Measurements from ENCODE around the gene TBC1D14. TPM values are rescaled to one million over a fixed set of nuclear protein-coding genes. Genes with fewer than 3 reads are reported as not detected.
"Not testable (repeated sequence)": the region's sequence is repeated elsewhere in the genome, so short reads cannot be mapped to it uniquely, and the experiment has no call there.

The TBC1D14 gene
- total RNA-seq, 1 donor from 2014 or later = 33.1 TPM

GRCh38 chr4:6974138-6974848 is 64.7 kb downstream of the TBC1D14 start:
- ATAC-seq (ENCODE audit: poor library complexity) (peak; percentile 95), DNase-seq (peak; percentile 82)
- intact Hi-C loops (cut with DNase I) = loop anchor here (2.0 kb wide), 1 partner anchor 97 kb away; no protein-coding TSS in a partner anchor

- ATAC-seq (ENCODE audit: poor library complexity); intact Hi-C loops (cut with DNase I); DNase-seq: not testable (repeated sequence)
These were observed 68.2 kb downstream of the TBC1D14 start for GRCh38 chr4:6977846-6978245.

GRCh38 chr4:6983544-6984142 is 74.0 kb downstream of the TBC1D14 start:
- no peak for ATAC-seq (ENCODE audit: poor library complexity)
- DNase-seq = no peak
- intact Hi-C loops (cut with DNase I) = loop anchor here (10.0 kb wide), 1 partner anchor 69 kb away; no protein-coding TSS in a partner anchor

GRCh38 chr4:6984612-6985425 is 75.2 kb downstream of the TBC1D14 start:
- ATAC-seq (ENCODE audit: poor library complexity) = no peak

GRCh38 chr4:6986072-6986780 is 76.6 kb downstream of the TBC1D14 start:
- peak; percentile 45 for ATAC-seq (ENCODE audit: poor library complexity)
- intact Hi-C loops (cut with DNase I) = loop anchor here (10.0 kb wide), 1 partner anchor 71 kb away; no protein-coding TSS in a partner anchor
- peak; percentile 65 for DNase-seq

More at GRCh38 chr4:6984612-6985425, 75.2 kb downstream of the TBC1D14 start:
- DNase-seq = no peak
- intact Hi-C loops (cut with DNase I) = loop anchor here (10.0 kb wide), 1 partner anchor 70 kb away; no protein-coding TSS in a partner anchor

- peak; percentile 96 for ATAC-seq (ENCODE audit: poor library complexity)
- intact Hi-C loops (cut with DNase I) = loop anchor here (10.0 kb wide), 1 partner anchor 72 kb away; no protein-coding TSS in a partner anchor
- peak; percentile 97 for DNase-seq
These were observed 77.4 kb downstream of the TBC1D14 start for GRCh38 chr4:6986781-6987587.

GRCh38 chr4:6987588-6987961 is 77.9 kb downstream of the TBC1D14 start:
- no peak for DNase-seq
- intact Hi-C loops (cut with DNase I) = loop anchor here (10.0 kb wide), 1 partner anchor 73 kb away; no protein-coding TSS in a partner anchor
- ATAC-seq (ENCODE audit: poor library complexity) = no peak

- DNase-seq = no peak
- no peak for ATAC-seq (ENCODE audit: poor library complexity)
- intact Hi-C loops (cut with DNase I) = loop anchor here (10.0 kb wide), 1 partner anchor 73 kb away; no protein-coding TSS in a partner anchor
These were observed 78.5 kb downstream of the TBC1D14 start for GRCh38 chr4:6988016-6988715.

GRCh38 chr4:6989331-6989923 is 79.8 kb downstream of the TBC1D14 start:
- ATAC-seq (ENCODE audit: poor library complexity) = no peak
- intact Hi-C loops (cut with DNase I) = loop anchor here (10.0 kb wide), 1 partner anchor 75 kb away; no protein-coding TSS in a partner anchor
- DNase-seq = no peak

- DNase-seq (no peak), ATAC-seq (ENCODE audit: poor library complexity) (no peak)
- intact Hi-C loops (cut with DNase I) = no loop called here
These were observed 81.0 kb downstream of the TBC1D14 start for GRCh38 chr4:6990661-6991060.

- ATAC-seq (ENCODE audit: poor library complexity) (no peak), DNase-seq (no peak)
- intact Hi-C loops (cut with DNase I) = no loop called here
These were observed 81.6 kb downstream of the TBC1D14 start for GRCh38 chr4:6991249-6991648.

- ATAC-seq (ENCODE audit: poor library complexity) (no peak), DNase-seq (no peak)
- intact Hi-C loops (cut with DNase I) = loop anchor here (2.0 kb wide), 1 partner anchor 49 kb away; no protein-coding TSS in a partner anchor
These were observed 82.3 kb downstream of the TBC1D14 start for GRCh38 chr4:6991771-6992557.

GRCh38 chr4:6992728-6993677 is 83.4 kb downstream of the TBC1D14 start:
- intact Hi-C loops (cut with DNase I) = loop anchor here (2.0 kb wide), 1 partner anchor 48 kb away; no protein-coding TSS in a partner anchor
- ATAC-seq (ENCODE audit: poor library complexity) = no peak

GRCh38 chr4:6996481-6996880 is 86.9 kb downstream of the TBC1D14 start:
- DNase-seq = no peak
- intact Hi-C loops (cut with DNase I) = no loop called here
- ATAC-seq (ENCODE audit: poor library complexity) = no peak

More at GRCh38 chr4:6992728-6993677, 83.4 kb downstream of the TBC1D14 start:
- DNase-seq = no peak
